ENCODE measurements around the gene GH2.
A peak's percentile ranks its signal among the peaks of the same experiment; 100 is the strongest.

DNA sequence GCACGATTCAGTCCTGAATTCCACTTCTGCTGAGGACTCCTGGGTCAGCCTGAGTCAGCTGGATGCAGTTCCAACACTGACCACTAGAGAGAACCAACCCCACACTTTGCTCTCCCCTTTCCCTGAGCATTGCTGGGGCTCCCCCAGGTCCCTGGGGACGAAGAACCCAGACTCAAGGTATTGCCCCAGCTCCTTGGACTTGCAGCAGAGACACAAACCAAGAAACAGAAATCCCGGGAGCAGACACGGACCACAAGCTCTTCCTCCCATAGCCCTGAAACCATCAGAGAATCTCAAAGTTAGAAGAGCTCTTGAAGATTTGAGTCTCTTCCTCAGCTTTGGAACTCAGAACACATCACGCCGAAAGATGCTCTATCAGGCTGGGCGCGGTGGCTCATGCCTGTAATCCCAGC is 37.6 kb upstream of the GH2 start:
- TF ChIP-seq, protein P1, sequence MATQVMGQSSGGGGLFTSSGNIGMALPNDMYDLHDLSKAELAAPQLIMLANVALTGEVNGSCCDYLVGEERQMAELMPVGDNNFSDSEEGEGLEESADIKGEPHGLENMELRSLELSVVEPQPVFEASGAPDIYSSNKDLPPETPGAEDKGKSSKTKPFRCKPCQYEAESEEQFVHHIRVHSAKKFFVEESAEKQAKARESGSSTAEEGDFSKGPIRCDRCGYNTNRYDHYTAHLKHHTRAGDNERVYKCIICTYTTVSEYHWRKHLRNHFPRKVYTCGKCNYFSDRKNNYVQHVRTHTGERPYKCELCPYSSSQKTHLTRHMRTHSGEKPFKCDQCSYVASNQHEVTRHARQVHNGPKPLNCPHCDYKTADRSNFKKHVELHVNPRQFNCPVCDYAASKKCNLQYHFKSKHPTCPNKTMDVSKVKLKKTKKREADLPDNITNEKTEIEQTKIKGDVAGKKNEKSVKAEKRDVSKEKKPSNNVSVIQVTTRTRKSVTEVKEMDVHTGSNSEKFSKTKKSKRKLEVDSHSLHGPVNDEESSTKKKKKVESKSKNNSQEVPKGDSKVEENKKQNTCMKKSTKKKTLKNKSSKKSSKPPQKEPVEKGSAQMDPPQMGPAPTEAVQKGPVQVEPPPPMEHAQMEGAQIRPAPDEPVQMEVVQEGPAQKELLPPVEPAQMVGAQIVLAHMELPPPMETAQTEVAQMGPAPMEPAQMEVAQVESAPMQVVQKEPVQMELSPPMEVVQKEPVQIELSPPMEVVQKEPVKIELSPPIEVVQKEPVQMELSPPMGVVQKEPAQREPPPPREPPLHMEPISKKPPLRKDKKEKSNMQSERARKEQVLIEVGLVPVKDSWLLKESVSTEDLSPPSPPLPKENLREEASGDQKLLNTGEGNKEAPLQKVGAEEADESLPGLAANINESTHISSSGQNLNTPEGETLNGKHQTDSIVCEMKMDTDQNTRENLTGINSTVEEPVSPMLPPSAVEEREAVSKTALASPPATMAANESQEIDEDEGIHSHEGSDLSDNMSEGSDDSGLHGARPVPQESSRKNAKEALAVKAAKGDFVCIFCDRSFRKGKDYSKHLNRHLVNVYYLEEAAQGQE (IDR thresholded peaks at IDR 0.05), result no peak
- TF ChIP-seq, protein P2, sequence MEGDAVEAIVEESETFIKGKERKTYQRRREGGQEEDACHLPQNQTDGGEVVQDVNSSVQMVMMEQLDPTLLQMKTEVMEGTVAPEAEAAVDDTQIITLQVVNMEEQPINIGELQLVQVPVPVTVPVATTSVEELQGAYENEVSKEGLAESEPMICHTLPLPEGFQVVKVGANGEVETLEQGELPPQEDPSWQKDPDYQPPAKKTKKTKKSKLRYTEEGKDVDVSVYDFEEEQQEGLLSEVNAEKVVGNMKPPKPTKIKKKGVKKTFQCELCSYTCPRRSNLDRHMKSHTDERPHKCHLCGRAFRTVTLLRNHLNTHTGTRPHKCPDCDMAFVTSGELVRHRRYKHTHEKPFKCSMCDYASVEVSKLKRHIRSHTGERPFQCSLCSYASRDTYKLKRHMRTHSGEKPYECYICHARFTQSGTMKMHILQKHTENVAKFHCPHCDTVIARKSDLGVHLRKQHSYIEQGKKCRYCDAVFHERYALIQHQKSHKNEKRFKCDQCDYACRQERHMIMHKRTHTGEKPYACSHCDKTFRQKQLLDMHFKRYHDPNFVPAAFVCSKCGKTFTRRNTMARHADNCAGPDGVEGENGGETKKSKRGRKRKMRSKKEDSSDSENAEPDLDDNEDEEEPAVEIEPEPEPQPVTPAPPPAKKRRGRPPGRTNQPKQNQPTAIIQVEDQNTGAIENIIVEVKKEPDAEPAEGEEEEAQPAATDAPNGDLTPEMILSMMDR (IDR thresholded peaks at IDR 0.05; ENCODE audit: low read depth, low read length, missing input control), result peak; percentile 94
- TF ChIP-seq GABPA (IDR thresholded peaks at IDR 0.05 in 1 of 2, conservative IDR thresholded peaks at IDR 0.05 in 1 of 2) (no peak), EGR1 (IDR thresholded peaks at IDR 0.05; ENCODE audit: low read depth in 2 of 2) (no peak), RAD21 (IDR thresholded peaks at IDR 0.05) (peak; percentile 86 to 90), FOXA1 (IDR thresholded peaks at IDR 0.05) (no peak), RXRA (IDR thresholded peaks at IDR 0.05) (no peak), TAF1 (conservative IDR thresholded peaks at IDR 0.05) (no peak), HNF4A (conservative IDR thresholded peaks at IDR 0.05) (no peak), HNF4G (IDR thresholded peaks at IDR 0.05) (no peak)
- TF ChIP-seq, protein P3, sequence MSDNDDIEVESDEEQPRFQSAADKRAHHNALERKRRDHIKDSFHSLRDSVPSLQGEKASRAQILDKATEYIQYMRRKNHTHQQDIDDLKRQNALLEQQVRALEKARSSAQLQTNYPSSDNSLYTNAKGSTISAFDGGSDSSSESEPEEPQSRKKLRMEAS (IDR thresholded peaks at IDR 0.05), result no peak
- TF ChIP-seq, protein P4, sequence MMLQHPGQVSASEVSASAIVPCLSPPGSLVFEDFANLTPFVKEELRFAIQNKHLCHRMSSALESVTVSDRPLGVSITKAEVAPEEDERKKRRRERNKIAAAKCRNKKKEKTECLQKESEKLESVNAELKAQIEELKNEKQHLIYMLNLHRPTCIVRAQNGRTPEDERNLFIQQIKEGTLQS (IDR thresholded peaks at IDR 0.05), result no peak
- TF ChIP-seq, protein P5, sequence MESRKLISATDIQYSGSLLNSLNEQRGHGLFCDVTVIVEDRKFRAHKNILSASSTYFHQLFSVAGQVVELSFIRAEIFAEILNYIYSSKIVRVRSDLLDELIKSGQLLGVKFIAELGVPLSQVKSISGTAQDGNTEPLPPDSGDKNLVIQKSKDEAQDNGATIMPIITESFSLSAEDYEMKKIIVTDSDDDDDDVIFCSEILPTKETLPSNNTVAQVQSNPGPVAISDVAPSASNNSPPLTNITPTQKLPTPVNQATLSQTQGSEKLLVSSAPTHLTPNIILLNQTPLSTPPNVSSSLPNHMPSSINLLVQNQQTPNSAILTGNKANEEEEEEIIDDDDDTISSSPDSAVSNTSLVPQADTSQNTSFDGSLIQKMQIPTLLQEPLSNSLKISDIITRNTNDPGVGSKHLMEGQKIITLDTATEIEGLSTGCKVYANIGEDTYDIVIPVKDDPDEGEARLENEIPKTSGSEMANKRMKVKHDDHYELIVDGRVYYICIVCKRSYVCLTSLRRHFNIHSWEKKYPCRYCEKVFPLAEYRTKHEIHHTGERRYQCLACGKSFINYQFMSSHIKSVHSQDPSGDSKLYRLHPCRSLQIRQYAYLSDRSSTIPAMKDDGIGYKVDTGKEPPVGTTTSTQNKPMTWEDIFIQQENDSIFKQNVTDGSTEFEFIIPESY (IDR thresholded peaks at IDR 0.05), result no peak

Data from liver (tissue), 3 donors.